Ammon's horn (tissue), 1 donor: ENCODE data around the gene DCDC2B.
"Not testable (repeated sequence)": the region's sequence is repeated elsewhere in the genome, so short reads cannot be mapped to it uniquely, and the experiment has no call there.

Experiments used
- DNase-seq: peaks from one replicate; pipeline ENCODE4 v3.0.0-alpha.2; 2016; ENCODE audit warnings: low spot score

Gene DCDC2B

DNA sequence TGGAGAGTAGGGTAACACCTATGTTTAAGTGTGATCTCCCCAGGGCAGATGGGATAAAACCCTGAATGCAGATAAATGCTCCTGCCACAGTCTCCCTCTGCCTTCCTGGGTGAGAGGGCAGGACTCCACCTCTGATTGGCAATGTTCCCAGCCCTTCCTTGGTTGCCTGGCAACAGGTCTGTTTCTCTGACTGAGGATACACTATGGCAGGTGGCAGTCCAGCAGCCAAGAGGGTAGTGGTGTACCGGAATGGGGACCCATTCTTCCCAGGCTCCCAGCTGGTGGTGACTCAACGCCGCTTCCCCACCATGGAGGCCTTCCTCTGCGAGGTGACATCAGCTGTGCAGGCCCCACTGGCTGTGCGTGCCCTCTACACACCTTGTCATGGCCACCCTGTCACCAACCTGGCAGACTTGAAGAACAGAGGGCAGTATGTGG lies at the start of gene DCDC2B:
Gene DCDC2B (plus strand): TSS at position 199 of the 438 bp plus-strand sequence. CDS start 5 bp downstream, at position 204.
- peak; percentile 36 for DNase-seq

DNA sequence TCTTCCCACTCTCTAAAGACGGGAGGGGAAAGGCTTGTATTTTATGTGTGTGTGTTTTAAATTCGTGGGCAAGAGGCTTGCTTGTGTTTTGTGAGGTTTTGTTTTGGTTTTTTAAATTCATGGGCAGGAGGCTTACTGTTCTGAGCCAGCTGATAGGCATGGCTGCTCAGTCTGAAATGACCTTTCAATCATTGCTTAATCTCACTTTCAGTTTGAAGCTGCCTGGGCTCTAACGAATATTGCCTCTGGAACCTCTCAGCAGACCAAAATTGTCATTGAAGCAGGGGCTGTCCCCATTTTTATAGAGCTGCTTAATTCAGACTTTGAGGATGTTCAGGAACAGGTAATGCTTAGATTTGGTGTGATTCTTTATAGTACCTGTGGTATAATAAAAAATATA lies 49.7 kb upstream of the DCDC2B start:
- DNase-seq, result no peak

DNA sequence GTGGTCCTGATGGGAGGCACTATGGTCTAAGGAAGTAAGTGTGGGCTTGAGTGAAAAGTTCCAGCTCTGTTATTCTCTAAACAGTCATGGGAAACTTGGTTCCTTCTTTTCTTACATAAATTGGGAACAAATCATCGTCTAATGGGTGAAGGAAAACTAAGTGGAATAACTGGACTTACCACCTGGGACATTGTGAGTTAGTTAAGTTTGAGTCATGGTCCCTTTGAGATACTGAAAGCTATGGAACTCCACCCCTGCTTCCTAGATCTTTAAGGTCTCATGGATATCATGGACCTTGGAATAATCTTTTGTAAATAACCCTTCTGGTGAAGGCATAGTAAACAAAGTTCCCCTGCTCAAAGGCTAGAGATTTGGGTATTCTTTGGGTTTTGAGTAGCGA lies 45.5 kb upstream of the DCDC2B start:
- no peak for DNase-seq

DNA sequence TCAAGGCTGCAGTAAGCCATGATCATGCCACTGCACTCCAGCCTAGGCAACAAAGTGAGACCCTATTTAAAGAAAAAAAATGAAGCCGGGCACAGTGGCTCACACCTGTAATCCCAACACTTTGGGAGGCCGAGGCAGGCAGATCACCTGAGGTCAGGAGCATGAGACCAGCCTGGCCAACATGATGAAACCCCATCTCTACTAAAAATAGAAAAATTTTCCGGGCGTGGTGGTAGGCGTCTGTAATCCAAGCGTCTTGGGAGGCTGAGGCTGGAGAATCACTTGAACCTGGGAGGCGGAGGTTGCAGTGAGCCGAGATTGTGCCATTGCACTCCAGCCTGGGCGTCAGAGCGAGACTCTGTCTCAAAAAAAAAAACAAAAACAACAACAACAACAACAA lies 43.3 kb upstream of the DCDC2B start:
- DNase-seq, result not testable (repeated sequence)

DNA sequence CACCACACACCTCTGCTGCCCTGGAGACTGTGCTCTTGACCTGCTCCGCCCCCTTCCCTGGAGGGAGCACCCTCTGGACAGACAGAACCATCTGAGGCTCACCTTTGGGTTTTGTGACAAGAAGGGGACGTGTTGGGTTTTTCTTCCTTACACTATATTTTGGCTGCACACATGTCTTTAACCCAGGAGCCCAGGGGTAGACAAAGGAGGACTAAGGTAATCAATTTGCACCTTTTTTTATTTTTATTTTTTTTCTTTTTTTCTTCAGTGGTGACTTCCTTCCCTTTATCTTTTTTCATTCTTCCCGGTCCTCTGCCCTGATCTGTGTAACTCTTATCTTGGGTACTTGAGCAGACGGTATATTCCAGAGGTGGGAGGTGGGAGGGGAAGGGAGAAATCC lies 37.9 kb upstream of the DCDC2B start:
- DNase-seq, result no peak

DNA sequence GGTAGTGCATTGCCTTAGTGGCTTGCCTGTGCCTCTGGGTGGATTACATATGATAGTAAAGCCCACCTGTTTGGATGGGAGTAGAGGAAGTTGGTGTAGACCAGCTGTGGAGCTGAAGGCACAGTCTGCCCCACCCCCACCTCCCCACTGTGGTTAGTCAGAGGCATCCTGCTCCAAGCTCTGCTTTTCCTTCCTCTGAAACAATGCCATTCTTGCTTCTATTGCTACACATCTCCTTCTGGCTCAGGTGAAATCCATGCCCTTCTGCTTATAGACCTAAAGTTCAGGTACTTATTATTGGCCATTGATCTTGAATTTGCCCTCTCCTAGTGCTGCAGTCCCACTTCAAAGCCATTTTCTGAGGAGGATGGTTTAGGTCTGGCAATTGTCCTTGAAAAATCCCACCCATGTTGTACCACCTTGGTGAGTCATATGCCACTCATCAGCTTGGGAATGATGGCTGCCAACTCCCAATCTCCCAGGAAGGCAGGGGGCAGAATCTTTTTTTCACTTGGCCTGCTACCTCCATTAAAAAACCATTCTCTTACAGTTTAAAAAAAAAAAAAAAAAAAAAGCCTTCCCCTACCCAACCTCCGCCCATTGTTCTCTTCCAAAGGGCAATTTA lies 36.2 kb upstream of the DCDC2B start:
- DNase-seq, result no peak

DNA sequence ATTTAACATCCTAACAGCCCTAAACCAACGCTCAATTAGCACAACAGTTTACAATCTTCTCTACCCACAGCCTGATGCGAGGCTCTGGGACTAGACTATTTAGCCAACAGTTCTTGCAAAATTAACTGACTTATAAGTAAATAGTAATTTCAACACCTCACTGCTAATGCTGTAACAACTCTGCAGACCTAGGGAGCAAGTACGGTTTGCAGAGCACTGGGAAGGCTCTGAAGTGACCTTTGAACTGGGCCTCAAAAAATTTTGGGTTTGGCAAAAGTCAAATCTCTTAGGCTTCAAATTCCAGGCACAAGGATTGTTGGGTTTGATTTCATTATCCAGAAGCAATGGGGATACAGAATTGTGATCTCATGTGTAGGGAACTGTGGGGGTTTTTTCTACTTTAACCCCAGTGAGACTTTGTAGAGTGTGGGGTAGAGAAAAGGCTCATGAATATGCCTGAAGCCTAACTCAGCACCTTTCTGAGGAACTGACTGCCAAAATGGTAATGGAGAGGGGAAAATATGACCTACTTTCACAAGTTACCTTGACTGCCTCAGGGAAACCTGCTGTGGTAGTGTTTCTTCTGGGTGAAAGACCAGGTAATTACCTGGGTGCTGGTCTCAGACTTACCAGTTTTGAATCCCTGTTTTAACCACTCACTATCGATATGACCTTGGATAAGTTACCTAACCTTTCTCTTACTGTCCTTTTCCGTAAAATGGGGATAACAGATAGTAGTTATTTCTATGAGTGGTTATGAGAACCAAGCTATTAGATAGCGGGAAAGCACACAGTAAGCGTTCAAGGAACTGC lies 30.3 kb upstream of the DCDC2B start:
- DNase-seq, result no peak

DNA sequence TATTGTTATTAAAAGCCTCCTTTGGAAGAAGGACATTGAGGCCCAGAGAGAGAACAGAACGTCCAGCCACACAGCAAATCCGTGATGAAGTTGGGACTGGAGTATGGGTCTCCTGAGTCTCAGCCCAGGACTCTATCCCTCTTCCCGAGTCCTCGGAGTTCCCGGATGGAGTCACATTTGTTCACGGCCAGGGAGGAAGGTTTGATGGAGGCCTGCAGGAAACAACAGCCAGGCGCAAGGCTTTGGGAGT lies 29.8 kb upstream of the DCDC2B start:
- no peak for DNase-seq

DNA sequence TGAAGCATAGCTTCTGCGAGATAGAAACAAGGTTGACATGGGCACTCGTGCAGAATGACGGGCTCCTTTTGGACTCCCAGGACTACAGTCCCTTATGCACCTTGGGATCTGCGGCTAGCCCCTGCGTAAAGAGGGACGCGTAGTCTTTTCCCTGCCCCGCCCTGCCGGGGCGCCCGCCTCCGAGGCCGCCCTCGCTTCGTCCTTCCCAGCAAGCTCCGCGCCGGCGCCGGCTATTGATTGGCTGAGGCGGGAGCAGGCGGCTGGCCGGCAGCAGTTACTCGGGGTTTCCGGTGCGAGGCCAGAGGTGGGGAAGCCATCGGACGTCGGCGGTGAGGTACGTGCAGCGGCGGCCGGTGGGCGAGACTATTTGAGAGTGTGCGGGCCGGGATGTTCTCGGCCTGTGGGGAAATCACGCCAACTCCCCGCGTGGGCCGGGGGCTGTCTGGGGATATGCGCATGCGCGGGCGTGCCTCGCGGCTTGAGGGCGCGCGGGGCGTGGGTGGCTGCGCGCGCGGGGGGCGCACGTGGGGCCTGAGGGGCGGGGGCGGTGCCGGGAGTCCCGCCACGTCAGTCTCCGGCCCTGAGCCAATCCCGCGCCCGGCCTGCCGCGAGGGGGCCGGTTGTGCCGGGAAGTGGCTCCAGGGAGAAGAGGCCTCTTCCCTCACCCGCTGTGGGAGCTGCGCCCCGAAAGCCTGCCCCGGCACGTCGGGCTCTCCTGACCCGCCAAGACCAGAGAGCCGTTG lies 29.3 kb upstream of the DCDC2B start, which contains the start of gene TXLNA:
Gene TXLNA (plus strand): TSS at position 233 of the 743 bp plus-strand sequence. CDS start 671 bp downstream, outside the sequence.
- DNase-seq, result peak; percentile 92

DNA sequence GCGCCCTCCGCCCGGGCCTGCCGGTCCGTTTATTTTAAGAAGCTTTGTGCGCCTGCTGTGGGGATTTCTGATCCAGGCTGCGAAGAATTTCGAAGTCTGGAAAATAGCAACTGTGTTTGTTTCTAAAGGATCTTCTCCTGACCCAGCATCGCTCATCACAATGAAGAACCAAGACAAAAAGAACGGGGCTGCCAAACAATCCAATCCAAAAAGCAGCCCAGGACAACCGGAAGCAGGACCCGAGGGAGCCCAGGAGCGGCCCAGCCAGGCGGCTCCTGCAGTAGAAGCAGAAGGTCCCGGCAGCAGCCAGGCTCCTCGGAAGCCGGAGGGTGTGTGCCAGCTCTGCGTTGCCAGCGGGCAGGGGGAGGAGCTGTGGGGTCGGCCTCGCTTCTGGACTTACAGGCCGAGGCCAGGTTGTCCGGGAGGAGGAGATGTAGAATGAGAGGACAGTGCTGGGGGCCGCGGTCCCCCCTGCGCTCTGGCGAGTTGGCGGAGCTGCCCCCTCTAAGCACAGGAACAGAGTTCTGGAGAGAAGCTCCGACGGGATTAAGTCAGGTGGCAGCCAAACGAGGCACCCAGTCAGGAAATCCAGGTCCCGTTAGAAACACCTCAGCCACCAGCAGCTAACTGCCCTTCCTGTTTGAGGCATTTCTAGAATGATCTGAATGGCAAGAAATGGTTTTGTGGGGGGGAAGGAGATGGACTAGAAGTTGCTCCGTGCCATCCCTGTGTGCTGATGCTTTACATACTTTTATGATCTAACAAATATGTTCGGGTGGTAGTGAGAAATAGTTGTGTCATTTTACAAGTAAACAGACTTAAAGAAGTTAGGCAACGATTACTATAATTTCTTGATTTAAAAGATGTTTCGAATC lies 28.5 kb upstream of the DCDC2B start:
- peak; percentile 43 for DNase-seq

DNA sequence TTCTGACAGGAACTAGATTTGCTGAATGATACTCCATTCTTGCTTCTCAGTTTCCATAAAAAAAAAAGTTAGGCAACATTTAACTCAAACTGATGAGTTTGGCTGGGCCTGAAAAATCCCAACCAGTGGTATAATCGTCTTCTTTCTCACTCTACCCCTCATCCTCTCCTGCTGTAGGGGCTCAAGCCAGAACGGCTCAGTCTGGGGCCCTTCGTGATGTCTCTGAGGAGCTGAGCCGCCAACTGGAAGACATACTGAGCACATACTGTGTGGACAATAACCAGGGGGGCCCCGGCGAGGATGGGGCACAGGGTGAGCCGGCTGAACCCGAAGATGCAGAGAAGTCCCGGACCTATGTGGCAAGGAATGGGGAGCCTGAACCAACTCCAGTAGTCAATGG lies 27.8 kb upstream of the DCDC2B start:
- DNase-seq, result no peak

DNA sequence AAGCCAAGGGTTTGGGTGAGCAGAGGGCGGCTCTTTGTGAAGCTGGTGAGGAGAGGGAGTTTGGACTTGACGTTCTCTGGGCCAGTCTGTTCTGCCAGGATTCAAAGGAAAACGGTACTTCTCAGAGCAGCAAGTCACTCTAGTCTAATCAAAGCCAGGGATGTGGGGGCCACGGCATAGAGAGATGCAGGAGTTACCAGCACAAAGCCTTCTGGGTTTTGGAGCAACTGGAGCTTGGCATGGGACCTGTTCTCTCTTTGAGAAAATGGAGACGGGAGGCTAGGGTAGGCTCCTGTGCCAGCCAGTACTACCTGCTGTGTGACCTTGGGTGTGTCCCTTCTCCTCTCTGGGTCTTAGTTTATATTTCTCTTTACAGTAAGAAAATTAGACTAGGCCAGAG lies 27.3 kb upstream of the DCDC2B start:
- DNase-seq, result no peak

DNA sequence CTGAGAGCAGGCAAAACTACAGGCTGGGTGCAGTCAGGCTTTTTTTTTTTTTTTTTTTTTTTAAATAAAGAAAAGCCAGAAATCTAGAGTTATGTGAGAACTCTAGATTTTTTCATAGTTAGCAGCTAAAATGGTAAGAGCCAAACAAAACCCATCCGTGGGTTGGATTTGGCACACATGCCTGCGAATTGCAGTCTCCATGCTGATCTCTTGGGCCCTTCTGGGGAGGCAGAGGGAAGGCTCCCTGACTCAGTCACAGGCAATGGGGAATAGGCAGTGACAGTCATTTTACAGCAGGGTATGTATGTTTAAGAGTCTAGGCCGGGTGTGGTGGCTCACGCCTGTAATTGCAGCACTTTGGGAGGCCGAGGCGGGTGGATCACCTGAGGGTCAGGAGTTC lies 26.8 kb upstream of the DCDC2B start:
- no peak for DNase-seq

DNA sequence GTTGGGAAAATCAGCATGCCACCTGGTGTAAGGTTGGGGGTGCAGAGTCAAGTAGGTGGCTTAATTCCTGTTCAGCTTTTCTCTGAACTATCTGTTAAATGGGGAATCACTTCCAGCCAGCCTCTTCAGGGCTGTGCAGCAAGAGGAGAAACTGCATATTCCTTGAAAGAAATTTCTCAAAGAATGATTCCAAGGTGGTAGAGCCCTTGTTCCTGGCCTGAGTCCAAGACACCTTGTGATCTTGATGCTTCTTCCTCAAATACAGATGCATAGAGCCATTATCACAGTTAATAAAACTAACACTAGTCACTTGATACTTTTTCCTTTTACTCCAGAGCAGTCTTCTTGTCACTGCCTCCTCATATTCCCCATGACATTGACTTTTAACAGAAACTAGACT lies 24.2 kb upstream of the DCDC2B start:
- DNase-seq, result no peak

DNA sequence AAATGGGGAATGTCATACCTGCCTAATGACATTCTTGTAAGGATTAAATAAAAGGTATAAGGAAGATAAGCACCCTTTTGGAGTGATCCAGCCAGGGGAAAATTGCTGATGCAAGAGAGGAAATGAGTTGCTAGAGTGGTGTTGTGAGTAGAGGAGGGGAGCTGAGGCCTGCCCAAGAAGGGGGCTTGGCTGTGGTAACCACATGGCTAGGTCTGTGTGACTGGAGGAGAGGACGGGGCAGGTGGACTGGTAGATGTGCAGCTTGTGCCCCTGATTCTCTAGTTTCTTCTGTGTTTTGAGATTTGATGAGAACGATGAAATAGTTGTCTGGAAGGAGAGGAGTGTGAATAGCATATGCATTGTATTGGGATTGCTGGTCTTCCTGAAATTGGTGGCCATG lies 22.8 kb upstream of the DCDC2B start:
- no peak for DNase-seq

DNA sequence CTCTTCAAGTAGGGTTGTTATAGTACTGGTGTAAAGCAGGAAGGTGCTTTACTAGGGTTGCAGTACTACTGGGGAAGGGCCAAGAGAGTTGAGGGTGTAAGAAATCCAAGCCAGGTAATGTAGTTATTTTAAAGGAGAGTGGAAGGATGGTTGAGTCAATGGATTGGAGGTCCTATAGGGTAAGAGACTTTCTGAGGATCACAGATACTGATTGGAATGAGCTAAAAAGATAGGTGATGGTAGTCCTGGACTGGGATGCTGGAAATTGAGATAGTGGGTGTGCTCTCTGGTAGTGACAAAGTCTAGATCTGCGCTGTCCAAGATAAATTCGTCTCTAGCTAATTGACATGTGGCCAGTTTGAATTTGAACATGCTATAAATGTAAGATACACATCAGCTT lies 22.4 kb upstream of the DCDC2B start:
- DNase-seq, result no peak

DNA sequence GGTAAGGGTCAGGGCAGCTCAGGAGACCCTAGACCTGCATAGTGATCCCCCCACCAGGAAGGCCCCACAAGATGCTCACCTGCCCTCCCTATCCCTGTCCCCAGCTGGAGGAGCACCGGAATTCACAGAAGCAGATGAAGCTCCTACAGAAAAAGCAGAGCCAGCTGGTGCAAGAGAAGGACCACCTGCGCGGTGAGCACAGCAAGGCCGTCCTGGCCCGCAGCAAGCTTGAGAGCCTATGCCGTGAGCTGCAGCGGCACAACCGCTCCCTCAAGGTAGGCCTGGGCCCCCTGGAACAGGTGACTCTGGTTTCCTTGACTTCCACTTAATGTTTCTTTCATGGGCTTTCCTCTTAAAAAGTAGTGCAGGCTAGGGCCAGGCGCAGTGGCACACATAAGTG lies 21.0 kb upstream of the DCDC2B start:
- DNase-seq, result no peak

DNA sequence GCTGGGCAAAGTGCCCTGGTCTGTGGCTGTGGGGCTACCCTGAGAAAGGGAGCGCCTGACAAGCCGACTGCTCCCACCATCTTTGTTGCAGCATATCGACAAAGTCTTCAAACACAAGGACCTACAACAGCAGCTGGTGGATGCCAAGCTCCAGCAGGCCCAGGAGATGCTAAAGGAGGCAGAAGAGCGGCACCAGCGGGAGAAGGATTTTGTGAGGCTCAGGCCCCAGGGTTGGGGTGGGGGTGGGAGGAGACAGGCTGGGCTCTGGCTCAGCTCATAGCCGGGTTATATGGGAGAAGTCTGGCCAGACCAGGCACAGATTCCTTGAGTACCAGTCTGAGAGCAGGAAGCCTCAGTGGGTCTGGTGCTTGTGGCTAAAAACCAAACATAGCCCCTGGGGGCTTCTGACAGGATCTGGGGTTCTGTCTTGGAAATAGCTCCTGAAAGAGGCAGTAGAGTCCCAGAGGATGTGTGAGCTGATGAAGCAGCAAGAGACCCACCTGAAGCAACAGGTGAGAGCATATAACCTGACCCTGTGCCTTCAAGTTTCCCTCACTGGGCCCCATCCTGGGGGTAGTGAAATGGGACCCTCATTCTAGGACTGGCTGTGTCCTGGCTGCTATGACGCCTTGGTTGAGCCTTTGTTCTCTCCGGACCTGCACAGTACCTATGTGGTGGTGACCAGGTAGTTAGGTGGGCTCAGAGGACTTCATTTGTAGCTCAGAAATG lies 16.5 kb upstream of the DCDC2B start:
- DNase-seq, result no peak

DNA sequence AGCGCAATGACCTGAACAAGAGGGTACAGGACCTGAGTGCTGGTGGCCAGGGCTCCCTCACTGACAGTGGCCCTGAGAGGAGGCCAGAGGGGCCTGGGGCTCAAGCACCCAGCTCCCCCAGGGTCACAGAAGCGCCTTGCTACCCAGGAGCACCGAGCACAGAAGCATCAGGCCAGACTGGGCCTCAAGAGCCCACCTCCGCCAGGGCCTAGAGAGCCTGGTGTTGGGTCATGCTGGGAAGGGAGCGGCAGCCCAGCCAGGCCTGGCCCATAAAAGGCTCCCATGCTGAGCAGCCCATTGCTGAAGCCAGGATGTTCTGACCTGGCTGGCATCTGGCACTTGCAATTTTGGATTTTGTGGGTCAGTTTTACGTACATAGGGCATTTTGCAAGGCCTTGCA lies 13.9 kb upstream of the DCDC2B start:
- no peak for DNase-seq

DNA sequence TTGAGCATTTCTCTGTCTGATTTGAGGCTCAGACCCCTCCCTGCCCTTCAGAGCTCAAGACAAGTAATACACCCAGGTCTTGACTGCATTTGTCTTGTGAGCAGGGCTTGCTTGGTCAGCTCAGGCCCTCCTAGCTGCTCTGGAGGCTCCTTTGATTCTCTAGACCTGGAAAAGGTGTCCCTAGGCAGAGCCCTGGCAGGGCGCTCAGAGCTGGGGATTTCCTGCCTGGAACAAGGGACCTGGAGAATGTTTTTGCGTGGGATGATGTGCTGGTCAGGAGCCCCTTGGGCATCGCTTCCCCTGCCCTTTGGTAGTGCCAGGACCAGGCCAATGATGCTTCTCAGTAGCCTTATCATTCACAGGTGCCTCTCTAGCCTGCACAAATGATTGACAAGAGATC lies 13.4 kb upstream of the DCDC2B start:
- no peak for DNase-seq
